Mucosa of descending colon (tissue), 3 donors: ENCODE results near the gene ACSF2. TPM values are rescaled to one million over a fixed set of nuclear protein-coding genes. Genes with fewer than 3 reads are reported as not detected.

Experiments used
- ATAC-seq: fragments of 200-7000 bp; cut with Tn5 transposase; one replicate; pipeline ENCODE4 v1.9.1; 2020; ENCODE audit warnings: mild to moderate bottlenecking, moderate library complexity
- DNase-seq, 3 donors: peaks; one replicate each; pipeline ENCODE4 v3.0.0-alpha.2; 2020
- H3K36me3 ChIP-seq: fragments of 200-600 bp; one replicate; pipeline ENCODE4 v1.8.0; 2021; ENCODE audit warnings: low read depth, mild to moderate bottlenecking
- H3K4me1 ChIP-seq: fragments of 200-600 bp; one replicate; pipeline ENCODE4 v1.8.0; 2021; ENCODE audit warnings: low read depth, mild to moderate bottlenecking
- H3K4me3 ChIP-seq: fragments of 200-600 bp; one replicate; pipeline ENCODE4 v1.8.0; 2021; ENCODE audit warnings: mild to moderate bottlenecking
- H3K9me3 ChIP-seq: fragments of 200-600 bp; one replicate; pipeline ENCODE4 v1.8.0; 2021; ENCODE audit warnings: mild to moderate bottlenecking
- intact Hi-C, 2 donors: fragments of 100-400 bp; cut with DNase I in 1 of 2; cut with micrococcal nuclease in 1 of 2; formaldehyde crosslinking; loops; one replicate each; pipeline versions ENCODE4 v1.11.0 to v1.11.1; 2022; cut with DNase I, micrococcal nuclease
- total RNA-seq, 3 donors: library from RNA; stranded (reverse); fragmentation: NEBNext Ultra II Directional in 2 of 3; extraction: Animal tissue kit (Norgen Biotek cat#: 25700) in 2 of 3; gene quantifications; one replicate each; pipeline versions ENCODE4 v1.2.1 to v1.2.4, GENCODE V29; 2021 to 2023
- TF ChIP-seq, protein P1 (sequence below): fragments of 200-600 bp; IDR thresholded peaks from one replicate; pipeline ENCODE4 v1.8.0; 2022; ENCODE audit warnings: antibody characterized with exemption, mild to moderate bottlenecking
- donor health status: DM: no; HTN: no; CAD: no; lungs with moderate emphysema.
- donor health status: DM: no; HTN: no; CAD: no.
- donor health status: DM: no; HTN: yes; CAD: no.

The ACSF2 gene
- total RNA-seq, 3 donors from 2014 or later: 79.7 to 246 (median 99.4) TPM

DNA sequence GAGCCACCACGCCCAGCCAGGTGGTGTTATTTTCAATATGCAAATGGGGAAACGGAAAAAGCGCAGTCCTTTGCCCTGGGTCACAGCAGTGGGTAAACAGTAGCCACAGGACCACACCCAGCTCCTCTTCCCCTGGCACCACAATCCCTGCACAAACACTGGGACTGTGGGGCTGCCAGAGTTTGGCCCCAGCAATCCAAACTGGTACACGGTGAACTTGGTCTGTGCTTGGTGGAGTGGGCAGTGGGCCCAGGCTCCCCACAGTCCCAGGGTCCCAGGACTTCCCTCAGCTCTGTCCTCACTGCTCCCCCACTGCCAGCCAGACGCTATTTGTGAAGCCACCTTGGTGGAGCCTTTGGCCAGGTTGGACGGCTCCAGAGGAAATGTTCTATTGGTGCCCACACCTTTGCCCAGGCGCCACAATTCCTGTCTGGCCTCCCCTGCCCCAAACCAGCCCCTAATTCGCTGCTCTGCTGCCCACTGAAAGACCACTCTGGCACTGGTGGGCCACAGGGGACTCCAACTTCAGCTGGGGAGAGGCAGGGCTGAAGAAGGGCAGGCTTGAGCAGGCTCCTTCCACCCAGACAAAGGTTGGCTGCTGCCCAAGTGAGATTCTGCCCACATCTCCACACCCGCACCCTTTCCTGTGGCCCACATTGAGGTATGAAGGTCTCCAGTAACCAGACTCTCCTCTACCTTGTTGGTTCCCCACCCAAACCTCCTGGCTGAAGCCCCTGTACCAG is 40.5 kb downstream of the ACSF2 start:
- intact Hi-C loops: no loop called here
- TF ChIP-seq, protein P1, sequence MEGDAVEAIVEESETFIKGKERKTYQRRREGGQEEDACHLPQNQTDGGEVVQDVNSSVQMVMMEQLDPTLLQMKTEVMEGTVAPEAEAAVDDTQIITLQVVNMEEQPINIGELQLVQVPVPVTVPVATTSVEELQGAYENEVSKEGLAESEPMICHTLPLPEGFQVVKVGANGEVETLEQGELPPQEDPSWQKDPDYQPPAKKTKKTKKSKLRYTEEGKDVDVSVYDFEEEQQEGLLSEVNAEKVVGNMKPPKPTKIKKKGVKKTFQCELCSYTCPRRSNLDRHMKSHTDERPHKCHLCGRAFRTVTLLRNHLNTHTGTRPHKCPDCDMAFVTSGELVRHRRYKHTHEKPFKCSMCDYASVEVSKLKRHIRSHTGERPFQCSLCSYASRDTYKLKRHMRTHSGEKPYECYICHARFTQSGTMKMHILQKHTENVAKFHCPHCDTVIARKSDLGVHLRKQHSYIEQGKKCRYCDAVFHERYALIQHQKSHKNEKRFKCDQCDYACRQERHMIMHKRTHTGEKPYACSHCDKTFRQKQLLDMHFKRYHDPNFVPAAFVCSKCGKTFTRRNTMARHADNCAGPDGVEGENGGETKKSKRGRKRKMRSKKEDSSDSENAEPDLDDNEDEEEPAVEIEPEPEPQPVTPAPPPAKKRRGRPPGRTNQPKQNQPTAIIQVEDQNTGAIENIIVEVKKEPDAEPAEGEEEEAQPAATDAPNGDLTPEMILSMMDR: no peak
- DNase-seq (peak; percentile 81 to 90 (median 82)), ATAC-seq (peak; percentile 87)
- Histone ChIP-seq H3K4me1 (peaks cover 41% of the 10 kb centered on the region), H3K4me3 (no peak overlapping the region), H3K9me3 (no peaks in the 10 kb centered on the region), H3K36me3 (no peaks in the 10 kb centered on the region)

DNA sequence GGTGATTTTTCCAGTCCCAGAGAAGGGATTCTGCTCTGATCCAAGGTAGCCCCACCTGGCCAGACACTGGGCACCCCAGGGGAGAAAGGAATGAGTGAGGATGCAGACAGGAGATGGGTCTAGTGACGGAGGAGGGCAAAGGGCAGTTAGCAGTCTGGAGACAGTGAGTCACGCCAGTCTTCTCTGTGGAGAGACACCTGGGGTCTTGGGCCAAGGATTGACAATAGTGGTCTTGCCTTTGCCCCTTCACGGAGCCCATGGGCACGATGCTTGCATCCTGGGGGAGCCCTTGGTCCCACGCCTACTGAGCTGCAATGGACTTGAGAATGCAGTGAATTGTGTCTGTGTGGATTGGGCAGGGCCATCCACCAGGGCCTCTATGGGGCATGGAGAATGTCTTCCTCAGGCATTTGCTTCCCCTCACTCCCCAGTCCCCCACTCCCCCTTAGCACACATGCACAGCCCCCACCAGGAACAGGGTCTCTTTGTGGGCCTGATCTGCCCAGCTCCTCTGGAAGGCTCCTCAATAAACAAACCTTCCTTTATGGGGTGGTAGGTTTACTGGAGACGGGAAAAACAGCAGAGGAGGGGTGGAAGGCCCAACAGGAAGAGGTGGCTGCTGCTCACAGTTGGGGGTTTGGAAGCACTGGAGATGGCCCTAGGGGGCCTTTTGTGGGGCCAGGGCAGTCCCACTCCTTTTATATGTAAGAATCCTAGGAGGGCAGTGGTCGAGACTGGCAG is 41.3 kb downstream of the ACSF2 start:
- H3K36me3 ChIP-seq: no peaks in the 10 kb centered on the region

DNA sequence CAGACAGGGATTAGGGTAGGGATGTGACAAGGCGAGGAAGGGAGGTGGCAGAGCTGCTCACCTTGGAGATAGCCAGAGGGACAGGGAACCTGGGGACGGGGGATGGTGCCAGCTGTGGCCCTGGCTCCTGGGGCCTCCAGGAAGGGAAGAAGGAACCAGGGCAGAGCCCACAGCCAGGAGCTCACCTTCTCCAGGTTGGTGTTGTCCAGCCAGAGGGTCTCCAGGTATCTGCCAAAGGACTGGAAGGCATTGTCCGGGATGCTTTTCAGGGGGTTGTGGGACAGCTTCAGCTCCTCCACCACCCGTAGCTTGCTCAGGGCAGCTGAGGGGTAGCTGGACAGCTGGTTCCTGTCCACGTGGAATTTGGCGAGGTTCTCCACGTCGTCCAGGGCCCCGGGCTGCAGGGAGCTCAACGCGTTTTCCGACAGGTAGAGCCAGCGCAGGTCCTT is 41.9 kb downstream of the ACSF2 start:
- DNase-seq (peak in 2 of 3 donors; percentile 18 to 56), ATAC-seq (no peak)
- intact Hi-C loops: no loop called here
- Histone ChIP-seq H3K36me3 (no peaks in the 10 kb centered on the region), H3K9me3 (no peaks in the 10 kb centered on the region), H3K4me3 (no peak overlapping the region), H3K4me1 (peaks cover 41% of the 10 kb centered on the region)
- TF ChIP-seq, protein P1: no peak

More for the DNA sequence above, 41.3 kb downstream of the ACSF2 start:
- Histone ChIP-seq H3K4me1 (peaks cover 41% of the 10 kb centered on the region), H3K9me3 (no peaks in the 10 kb centered on the region), H3K4me3 (no peak overlapping the region)
- intact Hi-C loops: no loop called here
- DNase-seq: peak in 2 of 3 donors; percentile 40 to 45
- peak; percentile 16 for ATAC-seq
- TF ChIP-seq, protein P1: no peak

DNA sequence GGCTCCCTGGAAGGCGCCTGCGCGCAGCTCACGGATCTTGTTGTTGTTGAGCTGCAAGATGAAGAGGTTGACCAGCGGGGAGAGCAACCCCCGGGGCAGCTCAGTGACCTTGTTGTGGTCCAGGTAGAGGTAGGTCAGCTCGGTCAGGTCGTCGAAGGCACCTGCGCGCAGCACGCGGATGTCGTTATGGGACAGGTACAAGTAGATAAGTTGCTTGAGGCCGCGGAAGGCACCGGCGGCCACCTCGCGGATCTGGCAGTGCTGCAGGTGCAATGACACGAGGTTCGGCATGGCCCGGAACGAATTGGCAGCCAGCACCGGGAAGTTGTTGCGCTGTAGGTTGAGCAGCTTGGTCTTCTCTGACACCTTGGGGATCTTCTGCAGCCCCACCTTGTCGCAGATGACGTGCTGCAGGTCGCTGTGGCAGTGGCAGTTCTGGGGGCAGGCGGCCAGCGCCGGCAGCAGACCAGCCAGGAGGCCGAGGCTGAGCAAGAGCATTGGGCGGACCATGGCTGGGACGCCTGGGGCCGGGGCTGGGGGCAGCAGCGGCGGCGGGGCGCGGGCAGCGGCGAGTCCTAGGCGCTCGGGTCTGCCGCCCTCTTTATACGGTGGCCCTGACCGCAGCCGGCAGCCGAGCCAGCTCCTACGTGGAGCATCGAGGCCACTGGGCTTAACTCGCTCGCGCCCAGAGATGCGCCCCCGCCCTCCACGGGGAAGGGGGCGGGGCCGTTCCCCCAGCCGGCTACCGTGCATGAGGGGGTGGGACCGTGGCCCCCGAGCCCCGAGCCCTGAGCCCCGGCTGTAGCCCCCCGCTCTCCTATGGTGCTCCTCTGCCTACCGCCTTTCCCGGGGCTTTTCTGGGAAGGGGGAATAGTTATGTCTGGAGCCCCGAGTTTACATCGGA is 42.5 kb downstream of the ACSF2 start, which contains the start of gene CHAD:
Gene CHAD, minus strand, starts transcription at position 577 of the 904 bp plus-strand sequence. Its CDS starts 67 bp downstream, at position 510.
- Histone ChIP-seq H3K4me3 (no peak within 1 kb of the TSS), H3K4me1 (peaks cover 41% of the 10 kb centered on the region), H3K9me3 (no peaks in the 10 kb centered on the region), H3K36me3 (no peaks in the 10 kb centered on the region)
- ATAC-seq: no peak
- TF ChIP-seq, protein P1: no peak
- DNase-seq: peak in 2 of 3 donors; percentile 19 to 57
- intact Hi-C loops: no loop called here

DNA sequence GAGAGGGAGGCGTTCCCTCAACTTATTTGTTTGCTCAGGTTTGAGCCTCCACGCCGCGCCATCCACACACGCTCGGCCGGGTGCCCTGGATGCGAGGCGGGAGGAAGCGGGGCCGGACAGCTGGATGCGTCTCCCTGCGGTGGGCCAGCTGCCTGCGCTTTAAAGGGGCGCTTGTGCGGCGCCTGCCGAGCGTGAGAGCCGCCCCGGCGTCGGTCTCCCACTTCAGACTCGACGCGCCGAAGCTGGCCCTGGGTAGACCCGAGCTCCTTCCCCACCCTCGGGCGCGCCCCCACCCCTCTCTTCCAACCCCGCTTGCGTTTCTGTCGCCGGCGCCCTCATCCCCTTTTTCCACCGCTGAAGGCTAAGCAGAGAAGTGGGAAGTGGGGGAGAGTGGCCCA is 43.2 kb downstream of the ACSF2 start:
- no peaks in the 10 kb centered on the region for H3K36me3 ChIP-seq
- ATAC-seq (no peak), DNase-seq (peak in 2 of 3 donors; percentile 23 to 57)
- TF ChIP-seq, protein P1: no peak
- no peak overlapping the region for H3K4me3 ChIP-seq
- H3K9me3 ChIP-seq: no peaks in the 10 kb centered on the region
- peaks cover 41% of the 10 kb centered on the region for H3K4me1 ChIP-seq
- intact Hi-C loops: no loop called here
